Uterus (tissue), 2 donors: Measurements from ENCODE around the gene TFPI2.

ENCODE experiments used
- POLR2A ChIP-seq, 2 donors: fragments of 450-650 bp; IDR thresholded peaks; one replicate each; pipeline ENCODE4 v1.6.1; 2016; ENCODE audit warnings: antibody characterized with exemption in 2 of 2, mild to moderate bottlenecking in 1 of 2, moderate library complexity in 1 of 2
- TF ChIP-seq, protein P1 (sequence below), 4 experiments: fragments of 200-600 bp in 2 of 4; fragments of 450-650 bp in 2 of 4; sonication (generic) in 2 of 4; IDR thresholded peaks; one replicate each; pipeline ENCODE4 v1.5.1; 2016 to 2019; ENCODE audit warnings: antibody characterized with exemption in 4 of 4, mild to moderate bottlenecking in 2 of 4, moderate library complexity in 1 of 4

- TF ChIP-seq, protein P1, sequence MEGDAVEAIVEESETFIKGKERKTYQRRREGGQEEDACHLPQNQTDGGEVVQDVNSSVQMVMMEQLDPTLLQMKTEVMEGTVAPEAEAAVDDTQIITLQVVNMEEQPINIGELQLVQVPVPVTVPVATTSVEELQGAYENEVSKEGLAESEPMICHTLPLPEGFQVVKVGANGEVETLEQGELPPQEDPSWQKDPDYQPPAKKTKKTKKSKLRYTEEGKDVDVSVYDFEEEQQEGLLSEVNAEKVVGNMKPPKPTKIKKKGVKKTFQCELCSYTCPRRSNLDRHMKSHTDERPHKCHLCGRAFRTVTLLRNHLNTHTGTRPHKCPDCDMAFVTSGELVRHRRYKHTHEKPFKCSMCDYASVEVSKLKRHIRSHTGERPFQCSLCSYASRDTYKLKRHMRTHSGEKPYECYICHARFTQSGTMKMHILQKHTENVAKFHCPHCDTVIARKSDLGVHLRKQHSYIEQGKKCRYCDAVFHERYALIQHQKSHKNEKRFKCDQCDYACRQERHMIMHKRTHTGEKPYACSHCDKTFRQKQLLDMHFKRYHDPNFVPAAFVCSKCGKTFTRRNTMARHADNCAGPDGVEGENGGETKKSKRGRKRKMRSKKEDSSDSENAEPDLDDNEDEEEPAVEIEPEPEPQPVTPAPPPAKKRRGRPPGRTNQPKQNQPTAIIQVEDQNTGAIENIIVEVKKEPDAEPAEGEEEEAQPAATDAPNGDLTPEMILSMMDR (IDR thresholded peaks at IDR 0.05) = no peak
- TF ChIP-seq POLR2A (IDR thresholded peaks at IDR 0.05) = no peak
Observed at GRCh38 chr7:93921186-93921585, 30.6 kb upstream of the TFPI2 start.
